Neural cell (in vitro differentiated cells): Measurements from ENCODE around the gene SLC10A7. TPM values are rescaled to one million over a fixed set of nuclear protein-coding genes. Genes with fewer than 3 reads are reported as not detected.

Experiments used
- H2AFZ ChIP-seq: fragments of 200-600, 300-800 bp; sonication (generic), shearing (Covaris generic); 2 replicates; pipeline ENCODE4 v1.6.0; 2014; ENCODE audit warnings: low read depth, mild to moderate bottlenecking, antibody characterized with exemption, low read length, moderate library complexity
- H3F3A ChIP-seq: fragments of 200-600 bp; shearing (Covaris generic); 2 replicates; pipeline ENCODE4 v1.6.1; 2016; ENCODE audit warnings: mild to moderate bottlenecking, moderate library complexity, mixed read lengths, antibody characterized with exemption, low read length; ENCODE audit not compliant: insufficient read depth, poor library complexity, severe bottlenecking
- H3K27ac ChIP-seq: fragments of 200-600, 300-800 bp; sonication (generic), shearing (Covaris generic); 2 replicates; pipeline ENCODE4 v1.5.1; 2014; ENCODE audit warnings: mild to moderate bottlenecking, low read length, moderate library complexity
- H3K27me3 ChIP-seq: fragments of 300-800, 200-600 bp; sonication (generic), shearing (Covaris generic); 2 replicates; pipeline ENCODE4 v1.6.0; 2014; ENCODE audit warnings: mild to moderate bottlenecking, low read depth, low read length, moderate library complexity; ENCODE audit not compliant: insufficient read depth
- H3K36me3 ChIP-seq: fragments of 300-800, 200-600 bp; sonication (generic), shearing (Covaris generic); 2 replicates; pipeline ENCODE4 v1.5.1; 2014; ENCODE audit warnings: mild to moderate bottlenecking, antibody characterized with exemption, low read length, moderate library complexity; ENCODE audit not compliant: insufficient read depth
- H3K4me2 ChIP-seq: fragments of 300-800, 200-600 bp; sonication (generic), shearing (Covaris generic); 2 replicates; pipeline ENCODE4 v1.6.0; 2014; ENCODE audit warnings: mild to moderate bottlenecking, low read length
- H3K4me3 ChIP-seq: fragments of 300-800, 200-600 bp; sonication (generic), shearing (Covaris generic); 2 replicates; pipeline ENCODE4 v1.5.1; 2014; ENCODE audit warnings: mild to moderate bottlenecking, low read length, moderate library complexity
- H3K79me2 ChIP-seq: fragments of 200-600 bp; shearing (Covaris generic); replicated peaks from 2 replicates; pipeline ENCODE4 v1.6.0; 2014; ENCODE audit warnings: mild to moderate bottlenecking, low read length, moderate library complexity; ENCODE audit not compliant: insufficient read depth
- H3K9ac ChIP-seq: fragments of 300-800, 200-600 bp; sonication (generic), shearing (Covaris generic); 2 replicates; pipeline ENCODE4 v1.6.1; 2016; ENCODE audit warnings: mild to moderate bottlenecking, low read length, mixed read lengths
- H3K9me2 ChIP-seq: fragments of 200-600 bp; shearing (Covaris generic); 2 replicates; pipeline ENCODE4 v1.6.1; 2016; ENCODE audit warnings: mild to moderate bottlenecking, low read length, mixed read lengths; ENCODE audit not compliant: insufficient read depth
- H3K9me3 ChIP-seq: fragments of 200-600, 300-800 bp; sonication (generic), shearing (Covaris generic); 2 replicates; pipeline ENCODE4 v1.6.1; 2016; ENCODE audit warnings: mild to moderate bottlenecking, mixed run types, low read length, moderate library complexity, mixed read lengths
- H4K20me1 ChIP-seq: fragments of 200-600 bp; shearing (Covaris generic); 2 replicates; pipeline ENCODE4 v1.6.1; 2016; ENCODE audit warnings: mild to moderate bottlenecking, mixed run types; ENCODE audit not compliant: insufficient read depth
- EP300 ChIP-seq: fragments of 450-650 bp; conservative IDR thresholded peaks from 2 replicates; pipeline ENCODE4 v1.6.1; 2014; ENCODE audit warnings: antibody characterized with exemption, mild to moderate bottlenecking, moderate library complexity; ENCODE audit not compliant: poor library complexity, severe bottlenecking
- EZH2 ChIP-seq: fragments of 200-600, 300-800 bp; shearing (Covaris generic), sonication (generic); IDR thresholded peaks from 2 replicates; pipeline ENCODE4 v1.6.1; 2014; ENCODE audit warnings: antibody characterized with exemption, low read length, borderline replicate concordance, mild to moderate bottlenecking; ENCODE audit not compliant: insufficient read depth, poor library complexity, severe bottlenecking
- MXI1 ChIP-seq: fragments of 450-650 bp; conservative IDR thresholded peaks from 2 replicates; pipeline ENCODE4 v1.6.1; 2014; ENCODE audit warnings: antibody characterized with exemption, mild to moderate bottlenecking; ENCODE audit not compliant: poor library complexity, severe bottlenecking
- POLR2AphosphoS5 ChIP-seq: IDR thresholded peaks from 2 replicates; pipeline ENCODE4 v1.6.1; 2012
- RAD21 ChIP-seq: fragments of 450-650 bp; conservative IDR thresholded peaks from 2 replicates; pipeline ENCODE4 v1.6.1; 2014; ENCODE audit warnings: antibody characterized with exemption, mild to moderate bottlenecking, moderate library complexity
- SMC3 ChIP-seq: fragments of 450-650 bp; conservative IDR thresholded peaks from 2 replicates; pipeline ENCODE4 v1.6.1; 2014; ENCODE audit warnings: antibody characterized with exemption, mild to moderate bottlenecking, moderate library complexity; ENCODE audit not compliant: poor library complexity
- TAF1 ChIP-seq: IDR thresholded peaks from 2 replicates; pipeline ENCODE4 v1.6.1; 2012; ENCODE audit warnings: low read depth
- polyA plus RNA-seq: library from polyadenylated mRNA; depleted of rRNA; stranded (reverse); fragments of >200 nt; gene quantifications from 2 replicates; pipeline ENCODE4 v1.2.3, GENCODE V29; 2014
- TF ChIP-seq, protein P1 (sequence below): IDR thresholded peaks from 2 replicates; pipeline ENCODE4 v1.6.1; 2012; ENCODE audit warnings: borderline replicate concordance
- TF ChIP-seq, protein P2 (sequence below): fragments of 450-650 bp; IDR thresholded peaks from 2 replicates; pipeline ENCODE4 v1.5.1; 2014; ENCODE audit warnings: antibody characterized with exemption, mild to moderate bottlenecking, moderate library complexity; ENCODE audit not compliant: poor library complexity, severe bottlenecking

Gene SLC10A7
- polyA plus RNA-seq, 1 donor from 2014 or later = 5.5 TPM

DNA sequence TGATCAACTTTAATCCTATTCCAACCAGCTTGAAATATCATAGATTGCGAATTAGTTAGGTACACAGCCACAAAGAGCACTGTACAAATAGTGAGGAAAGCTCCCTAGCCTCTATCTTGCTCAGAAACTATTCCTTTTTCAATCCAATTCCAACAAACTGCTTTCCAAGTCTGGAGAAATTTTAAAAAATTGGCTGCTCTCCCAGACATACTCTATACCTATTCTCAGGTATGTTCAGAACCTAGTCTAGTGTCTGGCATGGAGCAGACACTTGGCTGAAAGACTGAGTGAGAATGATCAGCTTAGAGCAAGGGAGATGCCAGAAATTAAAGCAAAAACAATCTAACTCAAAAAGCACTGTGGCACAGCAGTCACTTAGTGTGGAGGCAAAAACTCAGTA lies 105.9 kb downstream of the SLC10A7 start:
- H3K27me3 ChIP-seq = no peaks in the 10 kb centered on the region

DNA sequence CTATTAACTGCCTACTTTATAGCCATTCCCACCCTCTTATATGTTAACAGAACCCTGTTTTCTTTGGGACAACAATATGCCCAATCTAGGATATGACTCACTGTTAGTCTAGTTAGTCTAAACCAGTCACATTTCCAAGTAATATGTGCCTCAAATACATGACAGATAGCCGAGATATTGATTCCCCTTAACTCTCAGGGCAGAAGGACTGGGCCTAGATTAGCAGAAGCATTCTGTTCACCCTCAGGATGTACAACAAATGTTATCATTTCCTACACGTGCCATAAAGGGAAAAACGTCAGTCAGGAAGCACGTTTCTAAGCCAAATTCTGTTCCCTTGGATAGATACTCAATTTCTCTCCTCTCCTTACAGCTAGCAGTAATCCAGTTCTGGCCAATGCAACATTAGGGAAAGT lies 114.1 kb downstream of the SLC10A7 start:
- no peak overlapping the region for H2AFZ ChIP-seq
- H3K4me3 ChIP-seq = no peak overlapping the region
- H4K20me1 ChIP-seq = no peaks in the 10 kb centered on the region
- TF ChIP-seq, protein P1, sequence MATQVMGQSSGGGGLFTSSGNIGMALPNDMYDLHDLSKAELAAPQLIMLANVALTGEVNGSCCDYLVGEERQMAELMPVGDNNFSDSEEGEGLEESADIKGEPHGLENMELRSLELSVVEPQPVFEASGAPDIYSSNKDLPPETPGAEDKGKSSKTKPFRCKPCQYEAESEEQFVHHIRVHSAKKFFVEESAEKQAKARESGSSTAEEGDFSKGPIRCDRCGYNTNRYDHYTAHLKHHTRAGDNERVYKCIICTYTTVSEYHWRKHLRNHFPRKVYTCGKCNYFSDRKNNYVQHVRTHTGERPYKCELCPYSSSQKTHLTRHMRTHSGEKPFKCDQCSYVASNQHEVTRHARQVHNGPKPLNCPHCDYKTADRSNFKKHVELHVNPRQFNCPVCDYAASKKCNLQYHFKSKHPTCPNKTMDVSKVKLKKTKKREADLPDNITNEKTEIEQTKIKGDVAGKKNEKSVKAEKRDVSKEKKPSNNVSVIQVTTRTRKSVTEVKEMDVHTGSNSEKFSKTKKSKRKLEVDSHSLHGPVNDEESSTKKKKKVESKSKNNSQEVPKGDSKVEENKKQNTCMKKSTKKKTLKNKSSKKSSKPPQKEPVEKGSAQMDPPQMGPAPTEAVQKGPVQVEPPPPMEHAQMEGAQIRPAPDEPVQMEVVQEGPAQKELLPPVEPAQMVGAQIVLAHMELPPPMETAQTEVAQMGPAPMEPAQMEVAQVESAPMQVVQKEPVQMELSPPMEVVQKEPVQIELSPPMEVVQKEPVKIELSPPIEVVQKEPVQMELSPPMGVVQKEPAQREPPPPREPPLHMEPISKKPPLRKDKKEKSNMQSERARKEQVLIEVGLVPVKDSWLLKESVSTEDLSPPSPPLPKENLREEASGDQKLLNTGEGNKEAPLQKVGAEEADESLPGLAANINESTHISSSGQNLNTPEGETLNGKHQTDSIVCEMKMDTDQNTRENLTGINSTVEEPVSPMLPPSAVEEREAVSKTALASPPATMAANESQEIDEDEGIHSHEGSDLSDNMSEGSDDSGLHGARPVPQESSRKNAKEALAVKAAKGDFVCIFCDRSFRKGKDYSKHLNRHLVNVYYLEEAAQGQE = no peak
- TF ChIP-seq RAD21 = no peak
- TF ChIP-seq SMC3 = no peak
- no peak for TF ChIP-seq MXI1
- no peak for TF ChIP-seq EZH2
- no peak for TF ChIP-seq POLR2AphosphoS5
- no peak for TF ChIP-seq TAF1
- no peak for TF ChIP-seq EP300
- TF ChIP-seq, protein P2, sequence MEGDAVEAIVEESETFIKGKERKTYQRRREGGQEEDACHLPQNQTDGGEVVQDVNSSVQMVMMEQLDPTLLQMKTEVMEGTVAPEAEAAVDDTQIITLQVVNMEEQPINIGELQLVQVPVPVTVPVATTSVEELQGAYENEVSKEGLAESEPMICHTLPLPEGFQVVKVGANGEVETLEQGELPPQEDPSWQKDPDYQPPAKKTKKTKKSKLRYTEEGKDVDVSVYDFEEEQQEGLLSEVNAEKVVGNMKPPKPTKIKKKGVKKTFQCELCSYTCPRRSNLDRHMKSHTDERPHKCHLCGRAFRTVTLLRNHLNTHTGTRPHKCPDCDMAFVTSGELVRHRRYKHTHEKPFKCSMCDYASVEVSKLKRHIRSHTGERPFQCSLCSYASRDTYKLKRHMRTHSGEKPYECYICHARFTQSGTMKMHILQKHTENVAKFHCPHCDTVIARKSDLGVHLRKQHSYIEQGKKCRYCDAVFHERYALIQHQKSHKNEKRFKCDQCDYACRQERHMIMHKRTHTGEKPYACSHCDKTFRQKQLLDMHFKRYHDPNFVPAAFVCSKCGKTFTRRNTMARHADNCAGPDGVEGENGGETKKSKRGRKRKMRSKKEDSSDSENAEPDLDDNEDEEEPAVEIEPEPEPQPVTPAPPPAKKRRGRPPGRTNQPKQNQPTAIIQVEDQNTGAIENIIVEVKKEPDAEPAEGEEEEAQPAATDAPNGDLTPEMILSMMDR = no peak
- no peaks in the 10 kb centered on the region for H3K27me3 ChIP-seq
- no peaks in the 10 kb centered on the region for H3K36me3 ChIP-seq
- H3K9me2 ChIP-seq = no peaks in the 10 kb centered on the region
- no peak overlapping the region for H3K4me2 ChIP-seq
- H3K79me2 ChIP-seq = no peaks in the 10 kb centered on the region
- no peaks in the 10 kb centered on the region for H3F3A ChIP-seq
- H3K27ac ChIP-seq = no peak overlapping the region
- no peaks in the 10 kb centered on the region for H3K9me3 ChIP-seq
- H3K9ac ChIP-seq = no peak overlapping the region

More for the DNA sequence above, 105.9 kb downstream of the SLC10A7 start:
- Histone ChIP-seq H3K4me3 (no peak overlapping the region), H2AFZ (no peak overlapping the region), H3K79me2 (no peaks in the 10 kb centered on the region), H3K4me2 (no peak overlapping the region), H3K27ac (no peak overlapping the region), H3K9me2 (no peaks in the 10 kb centered on the region), H3K36me3 (no peaks in the 10 kb centered on the region), H3F3A (no peaks in the 10 kb centered on the region), H3K9ac (no peak overlapping the region), H3K9me3 (no peaks in the 10 kb centered on the region), H4K20me1 (no peaks in the 10 kb centered on the region)
- TF ChIP-seq SMC3 (no peak), EZH2 (no peak), MXI1 (no peak), EP300 (no peak), POLR2AphosphoS5 (no peak), RAD21 (no peak)
- TF ChIP-seq, protein P1 = no peak
